Measurements from ENCODE around the gene ACO2. TPM values are rescaled to one million over a fixed set of nuclear protein-coding genes. Genes with fewer than 3 reads are reported as not detected.

ACO2 gene
- total RNA-seq, 2 experiments from 2014 or later = 69.5 to 71.9 TPM

GRCh38 chr22:41485033-41485432, 16.1 kb downstream of the ACO2 start:
- DNase-seq (no peak), ATAC-seq (ENCODE audit: poor library complexity) (no peak)
- H3K36me3 ChIP-seq (ENCODE audit: insufficient read depth, low read length) = peaks cover 17% of the 10 kb centered on the region
- Mint-ChIP-seq H3K27ac (no peak overlapping the region), H3K36me3 (ENCODE audit: low read depth) (peaks cover 16% of the 10 kb centered on the region), H3K4me3 (no peak overlapping the region), H3K4me1 (ENCODE audit: low read depth) (peaks cover 58% of the 10 kb centered on the region), H3K9me3 (no peaks in the 10 kb centered on the region), H3K27me3 (no peaks in the 10 kb centered on the region)
- intact Hi-C loops (cut with DNase I, micrococcal nuclease) = no loop called here
- no peak overlapping the region for H3K27ac ChIP-seq (ENCODE audit: low read depth in 1 of 2, low read length in 2 of 2)
- H3K4me1 ChIP-seq (ENCODE audit: insufficient read depth, low read length) = peaks cover 13% of the 10 kb centered on the region
- H3K4me3 ChIP-seq (ENCODE audit: low read length) = no peak overlapping the region
- TF ChIP-seq, protein P1, sequence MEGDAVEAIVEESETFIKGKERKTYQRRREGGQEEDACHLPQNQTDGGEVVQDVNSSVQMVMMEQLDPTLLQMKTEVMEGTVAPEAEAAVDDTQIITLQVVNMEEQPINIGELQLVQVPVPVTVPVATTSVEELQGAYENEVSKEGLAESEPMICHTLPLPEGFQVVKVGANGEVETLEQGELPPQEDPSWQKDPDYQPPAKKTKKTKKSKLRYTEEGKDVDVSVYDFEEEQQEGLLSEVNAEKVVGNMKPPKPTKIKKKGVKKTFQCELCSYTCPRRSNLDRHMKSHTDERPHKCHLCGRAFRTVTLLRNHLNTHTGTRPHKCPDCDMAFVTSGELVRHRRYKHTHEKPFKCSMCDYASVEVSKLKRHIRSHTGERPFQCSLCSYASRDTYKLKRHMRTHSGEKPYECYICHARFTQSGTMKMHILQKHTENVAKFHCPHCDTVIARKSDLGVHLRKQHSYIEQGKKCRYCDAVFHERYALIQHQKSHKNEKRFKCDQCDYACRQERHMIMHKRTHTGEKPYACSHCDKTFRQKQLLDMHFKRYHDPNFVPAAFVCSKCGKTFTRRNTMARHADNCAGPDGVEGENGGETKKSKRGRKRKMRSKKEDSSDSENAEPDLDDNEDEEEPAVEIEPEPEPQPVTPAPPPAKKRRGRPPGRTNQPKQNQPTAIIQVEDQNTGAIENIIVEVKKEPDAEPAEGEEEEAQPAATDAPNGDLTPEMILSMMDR (IDR thresholded peaks at IDR 0.05) = no peak
- H3K9me3 ChIP-seq (ENCODE audit: control insufficient read depth in 1 of 2, insufficient read depth in 1 of 2, low read length in 2 of 2) = no peaks in the 10 kb centered on the region
- POLR2A ChIA-PET = no interaction called here
- CTCF ChIA-PET = no interaction called here
- no peaks in the 10 kb centered on the region for H3K27me3 ChIP-seq (ENCODE audit: control insufficient read depth in 1 of 2, insufficient read depth in 2 of 2, low read length in 2 of 2)

DNA sequence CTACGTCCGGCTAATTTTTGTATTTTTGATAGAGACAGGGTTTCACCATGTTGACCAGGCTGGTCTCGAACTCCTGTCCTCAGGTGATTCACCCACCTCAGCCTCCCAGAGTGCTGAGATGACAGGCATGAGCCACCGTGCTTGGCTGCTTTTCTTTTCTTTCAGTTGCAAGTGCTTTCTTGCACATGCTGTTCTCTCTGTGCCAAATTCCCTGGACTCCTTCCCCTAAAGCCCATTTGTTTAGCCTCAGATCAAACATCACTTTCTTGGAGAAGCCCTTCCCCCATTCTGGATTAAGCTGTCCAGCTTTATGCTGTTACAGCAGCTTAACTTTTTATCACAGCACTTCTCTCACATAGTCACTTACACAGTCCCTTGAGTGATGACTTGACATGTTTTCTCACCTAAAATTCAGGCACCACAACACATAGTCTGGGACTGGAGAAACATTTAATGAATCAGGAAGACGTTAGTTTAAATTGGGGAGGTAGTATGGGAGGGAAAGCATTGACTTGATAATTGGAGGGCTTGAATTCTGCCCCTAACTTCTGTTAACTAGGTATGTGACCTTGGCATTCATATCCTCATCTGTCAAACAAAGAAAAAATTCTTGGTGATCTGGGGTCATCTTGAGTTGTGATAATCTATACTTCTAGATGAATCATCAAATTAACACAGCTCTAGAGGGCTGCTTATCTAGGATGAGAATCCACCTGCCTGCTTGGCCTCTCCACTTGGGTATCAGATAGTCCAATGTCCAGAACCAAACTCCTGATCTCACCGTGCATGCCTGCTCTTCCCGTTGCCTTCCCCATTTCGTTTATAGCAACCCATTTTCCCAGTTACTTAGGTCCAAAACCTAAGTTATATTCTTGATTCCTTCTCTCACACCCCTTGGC, 18.4 kb downstream of the ACO2 start:
- Mint-ChIP-seq H3K4me3 (no peak overlapping the region), H3K27ac (no peak overlapping the region), H3K4me1 (ENCODE audit: low read depth) (peaks cover 40% of the 10 kb centered on the region), H3K36me3 (ENCODE audit: low read depth) (peaks cover 17% of the 10 kb centered on the region), H3K9me3 (no peaks in the 10 kb centered on the region), H3K27me3 (no peaks in the 10 kb centered on the region)
- intact Hi-C loops (cut with DNase I, micrococcal nuclease) = no loop called here
- H3K36me3 ChIP-seq (ENCODE audit: insufficient read depth, low read length) = peaks cover 5% of the 10 kb centered on the region
- peaks cover 5% of the 10 kb centered on the region for H3K4me1 ChIP-seq (ENCODE audit: insufficient read depth, low read length)
- ATAC-seq (ENCODE audit: poor library complexity) = no peak
- CTCF ChIA-PET = no interaction called here
- TF ChIP-seq, protein P1 (IDR thresholded peaks at IDR 0.05) = no peak
- no peaks in the 10 kb centered on the region for H3K9me3 ChIP-seq (ENCODE audit: control insufficient read depth in 1 of 2, insufficient read depth in 1 of 2, low read length in 2 of 2)
- no peak overlapping the region for H3K27ac ChIP-seq (ENCODE audit: low read depth in 1 of 2, low read length in 2 of 2)
- no peak for DNase-seq
- no peak overlapping the region for H3K4me3 ChIP-seq (ENCODE audit: low read length)
- H3K27me3 ChIP-seq (ENCODE audit: control insufficient read depth in 1 of 2, insufficient read depth in 2 of 2, low read length in 2 of 2) = no peaks in the 10 kb centered on the region
- POLR2A ChIA-PET = no interaction called here

DNA sequence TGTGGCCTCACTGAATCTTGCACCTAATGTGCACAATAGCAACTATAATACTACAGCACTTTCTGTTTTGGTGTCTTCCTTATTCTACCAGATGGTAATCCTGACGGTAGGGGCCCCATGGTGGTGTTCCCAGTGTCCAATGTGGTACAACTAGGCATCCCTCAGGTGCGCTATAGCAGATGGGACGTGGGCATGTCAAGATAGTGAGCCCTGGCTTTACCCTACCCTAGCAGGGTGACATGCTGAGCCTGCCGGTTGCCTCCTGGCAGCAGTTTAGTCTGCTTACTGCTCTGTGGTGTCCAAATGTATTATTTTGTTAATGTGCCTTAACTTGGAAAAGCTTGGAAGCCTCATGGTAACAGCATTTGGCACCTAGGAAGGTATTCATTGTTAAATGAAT, 19.2 kb downstream of the ACO2 start:
- Histone ChIP-seq H3K27me3 (ENCODE audit: control insufficient read depth in 1 of 2, insufficient read depth in 2 of 2, low read length in 2 of 2) (no peaks in the 10 kb centered on the region), H3K4me1 (ENCODE audit: insufficient read depth, low read length) (peaks cover 3% of the 10 kb centered on the region), H3K36me3 (ENCODE audit: insufficient read depth, low read length) (peaks cover 4% of the 10 kb centered on the region), H3K9me3 (ENCODE audit: control insufficient read depth in 1 of 2, insufficient read depth in 1 of 2, low read length in 2 of 2) (no peaks in the 10 kb centered on the region), H3K4me3 (ENCODE audit: low read length) (no peak overlapping the region), H3K27ac (ENCODE audit: low read depth in 1 of 2, low read length in 2 of 2) (no peak overlapping the region)
- intact Hi-C loops (cut with DNase I, micrococcal nuclease) = no loop called here
- ATAC-seq (ENCODE audit: poor library complexity) (no peak), DNase-seq (no peak)
- no peak overlapping the region for H3K27ac Mint-ChIP-seq
- TF ChIP-seq, protein P1 (IDR thresholded peaks at IDR 0.05) = no peak
- H3K36me3 Mint-ChIP-seq (ENCODE audit: low read depth) = peaks cover 17% of the 10 kb centered on the region
- no peaks in the 10 kb centered on the region for H3K9me3 Mint-ChIP-seq
- H3K4me3 Mint-ChIP-seq = no peak overlapping the region
- ChIA-PET CTCF (no interaction called here), POLR2A (no interaction called here)
- no peaks in the 10 kb centered on the region for H3K27me3 Mint-ChIP-seq
- H3K4me1 Mint-ChIP-seq (ENCODE audit: low read depth) = peaks cover 34% of the 10 kb centered on the region

Measured in CD4-positive, alpha-beta T cell (primary cell).